Measurements from ENCODE around the gene HPDL.

DNA sequence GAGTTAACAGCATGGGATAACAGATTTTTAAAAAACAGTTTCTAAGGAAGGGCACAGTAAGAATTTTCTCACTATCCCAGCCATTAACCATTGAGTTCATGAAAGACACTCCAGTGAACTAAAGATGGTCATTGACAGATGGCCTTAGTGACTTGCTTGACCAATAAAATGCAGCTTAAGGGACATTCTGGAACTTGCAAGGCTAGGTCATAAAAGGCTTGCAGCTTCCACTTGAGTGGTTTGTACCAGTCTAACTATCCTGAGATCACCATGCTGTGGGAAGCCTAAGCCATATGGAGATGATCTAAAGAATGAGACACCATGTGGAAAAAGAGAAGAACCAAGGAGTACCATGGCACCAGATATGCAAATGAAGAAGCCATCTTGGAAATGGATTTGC lies 51.5 kb downstream of the HPDL start:
- TF ChIP-seq, protein P1, sequence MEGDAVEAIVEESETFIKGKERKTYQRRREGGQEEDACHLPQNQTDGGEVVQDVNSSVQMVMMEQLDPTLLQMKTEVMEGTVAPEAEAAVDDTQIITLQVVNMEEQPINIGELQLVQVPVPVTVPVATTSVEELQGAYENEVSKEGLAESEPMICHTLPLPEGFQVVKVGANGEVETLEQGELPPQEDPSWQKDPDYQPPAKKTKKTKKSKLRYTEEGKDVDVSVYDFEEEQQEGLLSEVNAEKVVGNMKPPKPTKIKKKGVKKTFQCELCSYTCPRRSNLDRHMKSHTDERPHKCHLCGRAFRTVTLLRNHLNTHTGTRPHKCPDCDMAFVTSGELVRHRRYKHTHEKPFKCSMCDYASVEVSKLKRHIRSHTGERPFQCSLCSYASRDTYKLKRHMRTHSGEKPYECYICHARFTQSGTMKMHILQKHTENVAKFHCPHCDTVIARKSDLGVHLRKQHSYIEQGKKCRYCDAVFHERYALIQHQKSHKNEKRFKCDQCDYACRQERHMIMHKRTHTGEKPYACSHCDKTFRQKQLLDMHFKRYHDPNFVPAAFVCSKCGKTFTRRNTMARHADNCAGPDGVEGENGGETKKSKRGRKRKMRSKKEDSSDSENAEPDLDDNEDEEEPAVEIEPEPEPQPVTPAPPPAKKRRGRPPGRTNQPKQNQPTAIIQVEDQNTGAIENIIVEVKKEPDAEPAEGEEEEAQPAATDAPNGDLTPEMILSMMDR (IDR thresholded peaks at IDR 0.05; ENCODE audit: insufficient read depth, low read length, poor library complexity, severe bottlenecking): no peak
- TF ChIP-seq EZH2phosphoT487 (conservative IDR thresholded peaks at IDR 0.05; ENCODE audit: low read length): no peak

Measured in SU-DHL-6 (cell line).